ENCODE data around the gene FBXO10.

The FBXO10 gene

GRCh38 chr9:37551888-37552287, 24.3 kb downstream of the FBXO10 start:
- DNase-seq (ENCODE audit: extremely low spot score): no peak
- no peak for TF ChIP-seq CTCF (IDR thresholded peaks at IDR 0.05; ENCODE audit: control extremely low read depth, extremely low read depth, low read depth, missing control alignments)
- ChIA-PET CTCF (no interaction called here), POLR2A (no interaction called here)

DNA sequence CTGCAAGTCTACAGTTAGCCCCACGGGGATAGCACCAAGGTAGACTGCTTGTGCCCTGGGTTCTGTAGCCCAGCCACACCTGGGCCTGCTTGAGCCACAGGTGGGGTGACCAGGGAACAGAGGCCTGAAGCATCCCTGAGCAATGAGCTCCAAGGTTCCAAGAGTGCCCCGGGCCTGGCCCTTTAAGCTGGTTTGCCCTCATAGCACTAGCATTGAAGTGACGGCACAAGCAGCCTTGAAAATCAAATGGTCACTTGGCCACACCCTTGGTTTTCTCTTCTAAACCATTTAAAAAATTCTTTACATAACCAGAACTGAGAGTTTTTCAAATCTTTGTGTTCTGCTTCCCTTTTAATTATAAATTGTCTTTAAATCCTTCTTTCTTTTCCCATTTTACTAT, 24.7 kb downstream of the FBXO10 start:
- POLR2A ChIA-PET: no interaction called here
- CTCF ChIA-PET: no interaction called here

GRCh38 chr9:37550781-37551180, 25.4 kb downstream of the FBXO10 start:
- TF ChIP-seq CTCF (IDR thresholded peaks at IDR 0.05; ENCODE audit: control extremely low read depth, extremely low read depth, low read depth, missing control alignments): no peak
- CTCF ChIA-PET: no interaction called here
- DNase-seq (ENCODE audit: extremely low spot score): no peak
- POLR2A ChIA-PET: no interaction called here

More for the DNA sequence above, 24.7 kb downstream of the FBXO10 start:
- no peak for DNase-seq (ENCODE audit: extremely low spot score)
- TF ChIP-seq CTCF (IDR thresholded peaks at IDR 0.05; ENCODE audit: control extremely low read depth, extremely low read depth, low read depth, missing control alignments): no peak

GRCh38 chr9:37549527-37549926, 26.7 kb downstream of the FBXO10 start:
- CTCF ChIA-PET: interaction anchor here (0.7 kb wide), 1 partner anchor 26 kb away, joined by 3 read pairs; no protein-coding TSS in a partner anchor
- DNase-seq (ENCODE audit: extremely low spot score): no peak
- no peak for TF ChIP-seq CTCF (IDR thresholded peaks at IDR 0.05; ENCODE audit: control extremely low read depth, extremely low read depth, low read depth, missing control alignments)
- POLR2A ChIA-PET: interaction anchor here (0.6 kb wide), 2 partner anchors 146 to 1931 kb away, joined by 3 to 5 read pairs; partner anchors contain the start of gene CD72

GRCh38 chr9:37547328-37547878, 28.8 kb downstream of the FBXO10 start:
- no peak for DNase-seq (ENCODE audit: extremely low spot score)
- ChIA-PET POLR2A (no interaction called here), CTCF (interaction anchor here (1.3 kb wide), 1 partner anchor 15 kb away, joined by 3 read pairs; no protein-coding TSS in a partner anchor)
- TF ChIP-seq CTCF (IDR thresholded peaks at IDR 0.05; ENCODE audit: control extremely low read depth, extremely low read depth, low read depth, missing control alignments): no peak

DNA sequence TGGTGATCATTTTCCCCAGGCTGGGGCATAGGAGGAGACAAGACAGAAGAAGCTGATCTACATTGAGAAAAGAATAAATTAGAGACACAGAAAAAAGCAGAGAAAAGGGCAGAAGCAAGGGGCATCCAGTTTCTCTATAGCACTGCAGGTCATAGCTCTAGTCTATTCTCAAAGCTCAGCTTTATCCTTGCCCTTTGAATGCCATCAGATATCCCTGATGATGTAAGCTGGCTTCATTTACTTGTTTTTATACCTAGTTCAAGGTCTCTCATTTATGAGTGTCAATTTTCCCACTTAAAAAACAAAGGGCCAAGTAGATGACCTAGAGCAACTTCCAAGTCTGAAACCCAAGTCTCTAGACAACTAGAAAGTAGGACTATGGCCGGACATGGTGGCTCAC, 32.7 kb downstream of the FBXO10 start:
- no peak for TF ChIP-seq CTCF (IDR thresholded peaks at IDR 0.05; ENCODE audit: control extremely low read depth, extremely low read depth, low read depth, missing control alignments)
- ChIA-PET CTCF (no interaction called here), POLR2A (no interaction called here)
- no peak for DNase-seq (ENCODE audit: extremely low spot score)

Measured in GM10248 (cell line).